C4-2B (cell line): ENCODE measurements around the gene PTN.

Experiments
- CTCF ChIP-seq: fragments of 450-650 bp; conservative IDR thresholded peaks from 2 replicates; pipeline ENCODE4 v1.5.1; 2017; ENCODE audit warnings: mild to moderate bottlenecking
- ZFX ChIP-seq: fragments of 450-650 bp; IDR thresholded peaks from 2 replicates; pipeline ENCODE4 v1.6.1; 2017

GRCh38 chr7:137241655-137242360, 101.7 kb downstream of the PTN start:
- no peak for TF ChIP-seq CTCF
- no peak for TF ChIP-seq ZFX
